HepG2 (cell line): ENCODE data around the gene PRR20E. TPM values are rescaled to one million over a fixed set of nuclear protein-coding genes. Genes with fewer than 3 reads are reported as not detected.

Source experiments
- ATAC-seq: fragments of 200-7000 bp; cut with Tn5 transposase; 3 replicates; pipeline ENCODE4 v1.9.1; 2020; ENCODE audit warnings: mild to moderate bottlenecking, moderate library complexity
- BruUV-seq: library from RNA; stranded (reverse); fragments of 400-500 nt; replicated peaks from 2 replicates; lab custom pipeline; 2021; lab: Mats Ljungman, UMichigan
- CTCF ChIA-PET: fragments of 300-600 bp; formaldehyde crosslinking; extraction: SDS; loops from one replicate; lab custom pipeline; 2021; ENCODE audit warnings: low total read pairs, inconsistent platforms, low intra/inter-chr PET ratio; lab: Yijun Ruan, JAX
- POLR2A ChIA-PET: fragments of 350-600 bp; sonication (Branson Sonifier 250); formaldehyde crosslinking; loops from one replicate; lab custom pipeline; 2020; ENCODE audit warnings: antibody characterized with exemption, inconsistent platforms; lab: Yijun Ruan, JAX
- DNase-seq: peaks from one replicate; pipeline ENCODE4 v3.0.0-alpha.2; 2015; ENCODE audit warnings: low spot score
- FAIRE-seq: peaks from 3 replicates; lab custom pipeline; 2011; peaks lifted over from hg19 to GRCh38; lab: Jason Lieb, UNC
- H2AFZ ChIP-seq: one replicate; pipeline ENCODE4 v1.6.1; 2011; ENCODE audit warnings: low read length, inconsistent platforms
- H3K27ac ChIP-seq: fragments of 300-600 bp; 3 replicates; pipeline ENCODE4 v1.8.0; 2011; ENCODE audit warnings: mixed run types, mild to moderate bottlenecking, mixed read lengths, low read length, inconsistent platforms; ENCODE audit not compliant: insufficient read depth; ENCODE audit errors: extremely low read length
- H3K27me3 ChIP-seq, 2 experiments: fragments of 200-600 bp in 1 of 2; 2 replicates in 1 of 2; 3 replicates in 1 of 2; pipeline versions ENCODE4 v1.6.0 to v1.8.0; 2011; ENCODE audit warnings: low read length in 2 of 2, mild to moderate bottlenecking in 2 of 2, moderate library complexity in 2 of 2, inconsistent platforms in 1 of 2; ENCODE audit not compliant: insufficient read depth in 2 of 2, control insufficient read depth in 1 of 2
- H3K36me3 ChIP-seq, 2 experiments: fragments of 200-600 bp in 1 of 2; replicated peaks in 1 of 2; 2 replicates in 1 of 2; 3 replicates in 1 of 2; pipeline versions ENCODE4 v1.5.1 to v1.8.0; 2011; ENCODE audit warnings: low read length in 2 of 2, inconsistent platforms in 1 of 2; ENCODE audit not compliant: insufficient read depth in 2 of 2, control insufficient read depth in 1 of 2
- H3K4me1 ChIP-seq: 2 replicates; pipeline ENCODE4 v1.5.1; 2012; ENCODE audit warnings: low read length, inconsistent platforms; ENCODE audit not compliant: insufficient read depth
- H3K4me2 ChIP-seq: 2 replicates; pipeline ENCODE4 v1.6.0; 2011; ENCODE audit warnings: low read depth, low read length, inconsistent platforms
- H3K4me3 ChIP-seq, 3 experiments: fragments of 200-600 bp in 1 of 3; sonication (generic), shearing (Covaris generic) in 1 of 3; replicated peaks in 1 of 3; 2 replicates each; pipeline ENCODE4 v1.5.1; 2011 to 2016; ENCODE audit warnings: low read length in 3 of 3, inconsistent platforms in 2 of 3, low read depth in 2 of 3, mild to moderate bottlenecking in 2 of 3, control low read depth in 1 of 3, mixed read lengths in 1 of 3; ENCODE audit not compliant: insufficient read depth in 1 of 3
- H3K79me2 ChIP-seq: one replicate; pipeline ENCODE4 v1.6.1; 2011; ENCODE audit warnings: low read length, inconsistent platforms; ENCODE audit not compliant: insufficient read depth
- H3K9ac ChIP-seq: 2 replicates; pipeline ENCODE4 v1.6.0; 2011; ENCODE audit warnings: mild to moderate bottlenecking, low read depth, low read length, inconsistent platforms; ENCODE audit not compliant: insufficient read depth
- H3K9me3 ChIP-seq: 2 replicates; pipeline ENCODE4 v1.5.1; 2012; ENCODE audit warnings: mild to moderate bottlenecking, low read length
- H4K20me1 ChIP-seq: 2 replicates; pipeline ENCODE4 v1.6.0; 2011; ENCODE audit warnings: inconsistent platforms, mild to moderate bottlenecking, low read length, moderate library complexity; ENCODE audit not compliant: insufficient read depth
- CBX5 ChIP-seq: sonication (generic); formaldehyde crosslinking; IDR thresholded peaks from 2 replicates; pipeline ENCODE4 v1.4.0; 2020; ENCODE audit warnings: missing genetic modification reagents, borderline replicate concordance
- LCORL ChIP-seq, 2 experiments: fragments of 450-650 bp in 1 of 2; sonication (generic) in 1 of 2; formaldehyde crosslinking in 1 of 2; IDR thresholded peaks; 2 replicates each; pipeline versions ENCODE4 v1.5.0 to v1.6.1; 2017 to 2020; ENCODE audit warnings: antibody characterized with exemption in 1 of 2, missing genetic modification reagents in 1 of 2
- MED1 ChIP-seq: sonication (generic); formaldehyde crosslinking; IDR thresholded peaks from 2 replicates; pipeline ENCODE4 v1.4.0; 2020; ENCODE audit warnings: missing genetic modification reagents
- RELA ChIP-seq: sonication (generic); formaldehyde crosslinking; IDR thresholded peaks from 2 replicates; pipeline ENCODE4 v1.4.0; 2020; ENCODE audit warnings: missing genetic modification reagents
- TOE1 ChIP-seq: sonication (generic); formaldehyde crosslinking; IDR thresholded peaks from 2 replicates; pipeline ENCODE4 v1.4.0; 2020; ENCODE audit warnings: mild to moderate bottlenecking, missing genetic modification reagents
- ZNF383 ChIP-seq: sonication (generic); formaldehyde crosslinking; IDR thresholded peaks from 2 replicates; pipeline ENCODE4 v1.4.0; 2020; ENCODE audit warnings: missing genetic modification reagents, mild to moderate bottlenecking, borderline replicate concordance
- ZNF775 ChIP-seq: sonication (generic); formaldehyde crosslinking; IDR thresholded peaks from 2 replicates; pipeline ENCODE4 v1.4.0; 2020; ENCODE audit warnings: missing genetic modification reagents, mild to moderate bottlenecking, moderate library complexity, borderline replicate concordance
- ZNF83 ChIP-seq: sonication (generic); formaldehyde crosslinking; IDR thresholded peaks from 2 replicates; pipeline ENCODE4 v1.4.0; 2020; ENCODE audit warnings: missing genetic modification reagents, mild to moderate bottlenecking, borderline replicate concordance
- WGBS: methylation state at CpG from one replicate; pipeline ENCODE4 v1.1.6; 2017; ENCODE audit warnings: low lambda C conversion rate; 5-methylcytosine and 5-hydroxymethylcytosine counted together
- in situ Hi-C: cut with HindIII; loops from 2 replicates; pipeline ENCODE4 v1.10.0; 2017; ENCODE audit warnings: low pct_unique_long_range_greater_than_20kb; ENCODE audit not compliant: extremely low pct_ligation_motif_present
- intact Hi-C: fragments of 100-400 bp; cut with micrococcal nuclease; formaldehyde crosslinking; loops from one replicate; pipeline ENCODE4 v1.10.0; 2022; ENCODE audit not compliant: unreplicated experiment
- polyA plus RNA-seq, 8 experiments: library from polyadenylated mRNA; depleted of rRNA in 3 of 8; stranded (reverse) in 7 of 8; unstranded in 1 of 8; fragments of >200 nt; fragmentation: Illumina TruSeq in 4 of 8; extraction: Trizol in 4 of 8; gene quantifications; 2 replicates each; pipeline versions ENCODE4 v1.2.1 to v1.2.3, GENCODE V29; 2011 to 2016; ENCODE audit warnings: low read depth in 4 of 8, missing spikeins in 1 of 8, mixed read lengths in 1 of 8; ENCODE audit not compliant: insufficient read depth in 1 of 8
- total RNA-seq, 5 experiments: library from RNA; depleted of rRNA; stranded (reverse); fragments of >200 nt; fragmentation: Illumina TruSeq; extraction: Trizol; gene quantifications; 2 replicates each; pipeline ENCODE4 v1.2.3, GENCODE V29; 2016; ENCODE audit warnings: low read depth in 1 of 5
- TF ChIP-seq, protein P1 (sequence below): sonication (generic); formaldehyde crosslinking; conservative IDR thresholded peaks from 2 replicates; pipeline ENCODE4 v1.5.0; 2020; ENCODE audit warnings: missing genetic modification reagents
- TF ChIP-seq, protein P2 (sequence below): sonication (generic); formaldehyde crosslinking; IDR thresholded peaks from 2 replicates; pipeline ENCODE4 v1.8.1; 2023; ENCODE audit warnings: mild to moderate bottlenecking, missing genetic modification reagents, borderline replicate concordance
- TF ChIP-seq, protein P3 (sequence below): sonication (generic); formaldehyde crosslinking; conservative IDR thresholded peaks from 2 replicates; pipeline ENCODE4 v1.4.0; 2020; ENCODE audit warnings: missing genetic modification reagents
- TF ChIP-seq, protein P4 (sequence below): sonication (generic); formaldehyde crosslinking; IDR thresholded peaks from 2 replicates; pipeline ENCODE4 v1.8.1; 2023; ENCODE audit warnings: mild to moderate bottlenecking, inconsistent platforms, moderate library complexity, missing genetic modification reagents, borderline replicate concordance
- TF ChIP-seq, protein P5 (sequence below): IDR thresholded peaks from 2 replicates; pipeline ENCODE4 v1.6.1; 2016; ENCODE audit warnings: low read depth, missing genetic modification reagents, missing compliant biosample characterization

PRR20E gene
- total and polyA plus RNA-seq, 2 of the 13 experiments (the other 11 are each of a cell fraction or from before 2014, with no cell fraction given), result not detected

DNA sequence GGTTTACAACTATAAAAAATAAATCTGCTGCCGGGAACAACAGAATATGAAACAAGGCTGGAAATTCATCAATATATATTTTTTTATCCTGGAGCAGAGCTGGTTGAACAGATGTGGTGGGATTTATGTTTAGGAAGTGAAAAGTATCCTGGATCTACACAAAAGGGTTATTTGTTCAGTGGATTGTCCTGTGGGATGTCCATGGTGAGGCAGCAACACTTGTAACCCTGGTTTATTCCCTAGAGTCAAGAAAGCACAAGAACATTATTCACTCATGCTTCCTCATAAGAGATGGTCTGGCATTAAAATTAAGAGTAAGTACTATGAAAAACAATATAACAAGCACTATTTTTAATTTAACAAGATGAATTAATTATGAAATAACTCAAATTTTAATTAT lies 46.0 kb downstream of the PRR20E start:
- no peak for FAIRE-seq
- BruUV-seq, result no TSS peak
- H3K9ac ChIP-seq, result no peak overlapping the region
- no peaks in the 10 kb centered on the region for H3K79me2 ChIP-seq
- no peak overlapping the region for H3K4me3 ChIP-seq
- no peak overlapping the region for H3K27ac ChIP-seq
- H4K20me1 ChIP-seq, result no peaks in the 10 kb centered on the region
- no peaks in the 10 kb centered on the region for H3K4me1 ChIP-seq
- peaks cover 11% of the 10 kb centered on the region for H3K9me3 ChIP-seq
- no peak for ATAC-seq
- no peak overlapping the region for H2AFZ ChIP-seq
- H3K4me2 ChIP-seq, result no peak overlapping the region
- ChIA-PET POLR2A (no interaction called here), CTCF (no interaction called here)
- WGBS, result 0% methylated on average over 1 of the region's 1 CpG
- intact Hi-C loops, result no loop called here
- no peak for TF ChIP-seq RELA
- TF ChIP-seq ZNF383 (CRISPR knock-in tag), result no peak
- TF ChIP-seq ZNF83 (CRISPR knock-in tag), result no peak
- TF ChIP-seq MED1 (CRISPR knock-in tag), result no peak
- TF ChIP-seq LCORL (IDR thresholded peaks at IDR 0.05), result no peak
- TF ChIP-seq LCORL (CRISPR knock-in tag; IDR thresholded peaks at IDR 0.05), result no peak
- no peak for TF ChIP-seq ZNF775
- TF ChIP-seq, protein P1, sequence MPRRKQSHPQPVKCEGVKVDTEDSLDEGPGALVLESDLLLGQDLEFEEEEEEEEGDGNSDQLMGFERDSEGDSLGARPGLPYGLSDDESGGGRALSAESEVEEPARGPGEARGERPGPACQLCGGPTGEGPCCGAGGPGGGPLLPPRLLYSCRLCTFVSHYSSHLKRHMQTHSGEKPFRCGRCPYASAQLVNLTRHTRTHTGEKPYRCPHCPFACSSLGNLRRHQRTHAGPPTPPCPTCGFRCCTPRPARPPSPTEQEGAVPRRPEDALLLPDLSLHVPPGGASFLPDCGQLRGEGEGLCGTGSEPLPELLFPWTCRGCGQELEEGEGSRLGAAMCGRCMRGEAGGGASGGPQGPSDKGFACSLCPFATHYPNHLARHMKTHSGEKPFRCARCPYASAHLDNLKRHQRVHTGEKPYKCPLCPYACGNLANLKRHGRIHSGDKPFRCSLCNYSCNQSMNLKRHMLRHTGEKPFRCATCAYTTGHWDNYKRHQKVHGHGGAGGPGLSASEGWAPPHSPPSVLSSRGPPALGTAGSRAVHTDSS, result no peak
- TF ChIP-seq, protein P2, sequence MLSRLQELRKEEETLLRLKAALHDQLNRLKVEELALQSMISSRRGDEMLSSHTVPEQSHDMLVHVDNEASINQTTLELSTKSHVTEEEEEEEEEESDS (CRISPR knock-in tag), result no peak
- TF ChIP-seq TOE1, result no peak
- TF ChIP-seq, protein P3, sequence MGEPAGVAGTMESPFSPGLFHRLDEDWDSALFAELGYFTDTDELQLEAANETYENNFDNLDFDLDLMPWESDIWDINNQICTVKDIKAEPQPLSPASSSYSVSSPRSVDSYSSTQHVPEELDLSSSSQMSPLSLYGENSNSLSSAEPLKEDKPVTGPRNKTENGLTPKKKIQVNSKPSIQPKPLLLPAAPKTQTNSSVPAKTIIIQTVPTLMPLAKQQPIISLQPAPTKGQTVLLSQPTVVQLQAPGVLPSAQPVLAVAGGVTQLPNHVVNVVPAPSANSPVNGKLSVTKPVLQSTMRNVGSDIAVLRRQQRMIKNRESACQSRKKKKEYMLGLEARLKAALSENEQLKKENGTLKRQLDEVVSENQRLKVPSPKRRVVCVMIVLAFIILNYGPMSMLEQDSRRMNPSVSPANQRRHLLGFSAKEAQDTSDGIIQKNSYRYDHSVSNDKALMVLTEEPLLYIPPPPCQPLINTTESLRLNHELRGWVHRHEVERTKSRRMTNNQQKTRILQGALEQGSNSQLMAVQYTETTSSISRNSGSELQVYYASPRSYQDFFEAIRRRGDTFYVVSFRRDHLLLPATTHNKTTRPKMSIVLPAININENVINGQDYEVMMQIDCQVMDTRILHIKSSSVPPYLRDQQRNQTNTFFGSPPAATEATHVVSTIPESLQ (CRISPR knock-in tag), result no peak
- no peak for TF ChIP-seq CBX5 (CRISPR knock-in tag)
- TF ChIP-seq, protein P4, sequence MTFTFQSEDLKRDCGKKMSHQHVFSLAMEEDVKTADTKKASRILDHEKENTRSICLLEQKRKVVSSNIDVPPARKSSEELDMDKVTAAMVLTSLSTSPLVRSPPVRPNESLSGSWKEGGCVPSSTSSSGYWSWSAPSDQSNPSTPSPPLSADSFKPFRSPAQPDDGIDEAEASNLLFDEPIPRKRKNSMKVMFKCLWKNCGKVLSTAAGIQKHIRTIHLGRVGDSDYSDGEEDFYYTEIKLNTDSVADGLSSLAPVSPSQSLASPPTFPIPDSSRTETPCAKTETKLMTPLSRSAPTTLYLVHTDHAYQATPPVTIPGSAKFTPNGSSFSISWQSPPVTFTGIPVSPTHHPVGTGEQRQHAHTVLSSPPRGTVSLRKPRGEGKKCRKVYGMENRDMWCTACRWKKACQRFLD (CRISPR knock-in tag), result no peak
- TF ChIP-seq, protein P5, sequence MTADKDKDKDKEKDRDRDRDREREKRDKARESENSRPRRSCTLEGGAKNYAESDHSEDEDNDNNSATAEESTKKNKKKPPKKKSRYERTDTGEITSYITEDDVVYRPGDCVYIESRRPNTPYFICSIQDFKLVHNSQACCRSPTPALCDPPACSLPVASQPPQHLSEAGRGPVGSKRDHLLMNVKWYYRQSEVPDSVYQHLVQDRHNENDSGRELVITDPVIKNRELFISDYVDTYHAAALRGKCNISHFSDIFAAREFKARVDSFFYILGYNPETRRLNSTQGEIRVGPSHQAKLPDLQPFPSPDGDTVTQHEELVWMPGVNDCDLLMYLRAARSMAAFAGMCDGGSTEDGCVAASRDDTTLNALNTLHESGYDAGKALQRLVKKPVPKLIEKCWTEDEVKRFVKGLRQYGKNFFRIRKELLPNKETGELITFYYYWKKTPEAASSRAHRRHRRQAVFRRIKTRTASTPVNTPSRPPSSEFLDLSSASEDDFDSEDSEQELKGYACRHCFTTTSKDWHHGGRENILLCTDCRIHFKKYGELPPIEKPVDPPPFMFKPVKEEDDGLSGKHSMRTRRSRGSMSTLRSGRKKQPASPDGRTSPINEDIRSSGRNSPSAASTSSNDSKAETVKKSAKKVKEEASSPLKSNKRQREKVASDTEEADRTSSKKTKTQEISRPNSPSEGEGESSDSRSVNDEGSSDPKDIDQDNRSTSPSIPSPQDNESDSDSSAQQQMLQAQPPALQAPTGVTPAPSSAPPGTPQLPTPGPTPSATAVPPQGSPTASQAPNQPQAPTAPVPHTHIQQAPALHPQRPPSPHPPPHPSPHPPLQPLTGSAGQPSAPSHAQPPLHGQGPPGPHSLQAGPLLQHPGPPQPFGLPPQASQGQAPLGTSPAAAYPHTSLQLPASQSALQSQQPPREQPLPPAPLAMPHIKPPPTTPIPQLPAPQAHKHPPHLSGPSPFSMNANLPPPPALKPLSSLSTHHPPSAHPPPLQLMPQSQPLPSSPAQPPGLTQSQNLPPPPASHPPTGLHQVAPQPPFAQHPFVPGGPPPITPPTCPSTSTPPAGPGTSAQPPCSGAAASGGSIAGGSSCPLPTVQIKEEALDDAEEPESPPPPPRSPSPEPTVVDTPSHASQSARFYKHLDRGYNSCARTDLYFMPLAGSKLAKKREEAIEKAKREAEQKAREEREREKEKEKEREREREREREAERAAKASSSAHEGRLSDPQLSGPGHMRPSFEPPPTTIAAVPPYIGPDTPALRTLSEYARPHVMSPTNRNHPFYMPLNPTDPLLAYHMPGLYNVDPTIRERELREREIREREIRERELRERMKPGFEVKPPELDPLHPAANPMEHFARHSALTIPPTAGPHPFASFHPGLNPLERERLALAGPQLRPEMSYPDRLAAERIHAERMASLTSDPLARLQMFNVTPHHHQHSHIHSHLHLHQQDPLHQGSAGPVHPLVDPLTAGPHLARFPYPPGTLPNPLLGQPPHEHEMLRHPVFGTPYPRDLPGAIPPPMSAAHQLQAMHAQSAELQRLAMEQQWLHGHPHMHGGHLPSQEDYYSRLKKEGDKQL, result no peak
- in situ Hi-C loops, result loop anchor here (25.0 kb wide), 1 partner anchor 101 kb away; no protein-coding TSS in a partner anchor
- H3K27me3 ChIP-seq, result no peaks in the 10 kb centered on the region
- DNase-seq, result no peak
- H3K36me3 ChIP-seq, result no peaks in the 10 kb centered on the region
